Activated CD8-positive, alpha-beta memory T cell treated with anti-CD3 and anti-CD28 coated beads, Interleukin-2, amount 50 U/mL, for 1 hour (primary cell): ENCODE measurements around the gene CCDC87.
"Not testable (repeated sequence)": the region's sequence is repeated elsewhere in the genome, so short reads cannot be mapped to it uniquely, and the experiment has no call there.

Source experiments
- DNase-seq: peaks from one replicate; pipeline ENCODE4 v3.0.0-alpha.2; 2020; ENCODE audit errors: extremely low read depth

The CCDC87 gene

DNA sequence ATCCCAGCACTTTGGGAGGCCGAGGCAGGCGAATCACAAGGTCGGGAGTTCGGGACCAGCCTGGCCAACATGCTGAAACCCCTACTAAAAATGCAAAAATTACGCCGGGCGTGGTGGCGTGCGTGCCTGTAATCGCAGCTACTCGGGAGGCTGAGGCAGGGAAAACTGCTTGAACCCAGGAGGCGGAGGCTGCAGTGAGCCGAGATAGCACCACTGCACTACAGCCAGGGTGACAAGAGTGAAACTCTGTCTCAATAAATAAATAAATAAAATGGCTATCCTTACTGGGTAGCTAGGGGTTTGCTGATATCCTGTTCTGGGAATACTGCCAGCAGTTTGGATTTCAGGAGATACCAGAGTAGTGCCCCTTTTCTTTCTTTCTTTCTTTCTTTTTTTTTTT lies 21.2 kb upstream of the CCDC87 start:
- no peak for DNase-seq

DNA sequence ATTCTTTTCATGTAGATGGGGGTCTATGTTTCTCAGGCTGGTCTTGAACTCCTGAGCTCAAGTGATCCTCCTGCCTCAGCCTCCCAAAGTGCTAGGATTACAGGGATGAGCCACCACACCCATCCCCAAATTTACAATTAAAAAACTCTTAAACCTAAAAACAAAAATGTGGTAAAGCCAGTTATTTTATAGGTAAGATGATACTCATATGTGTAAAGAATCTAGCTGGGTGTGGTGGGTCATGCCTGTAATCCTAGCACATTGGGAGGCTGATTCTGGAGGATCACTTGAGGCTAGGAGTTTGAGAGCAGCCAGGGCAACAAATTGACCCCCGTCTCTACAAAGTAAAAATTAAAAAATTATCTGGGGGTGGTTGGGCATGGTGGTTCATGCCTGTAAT lies 19.6 kb upstream of the CCDC87 start:
- no peak for DNase-seq

DNA sequence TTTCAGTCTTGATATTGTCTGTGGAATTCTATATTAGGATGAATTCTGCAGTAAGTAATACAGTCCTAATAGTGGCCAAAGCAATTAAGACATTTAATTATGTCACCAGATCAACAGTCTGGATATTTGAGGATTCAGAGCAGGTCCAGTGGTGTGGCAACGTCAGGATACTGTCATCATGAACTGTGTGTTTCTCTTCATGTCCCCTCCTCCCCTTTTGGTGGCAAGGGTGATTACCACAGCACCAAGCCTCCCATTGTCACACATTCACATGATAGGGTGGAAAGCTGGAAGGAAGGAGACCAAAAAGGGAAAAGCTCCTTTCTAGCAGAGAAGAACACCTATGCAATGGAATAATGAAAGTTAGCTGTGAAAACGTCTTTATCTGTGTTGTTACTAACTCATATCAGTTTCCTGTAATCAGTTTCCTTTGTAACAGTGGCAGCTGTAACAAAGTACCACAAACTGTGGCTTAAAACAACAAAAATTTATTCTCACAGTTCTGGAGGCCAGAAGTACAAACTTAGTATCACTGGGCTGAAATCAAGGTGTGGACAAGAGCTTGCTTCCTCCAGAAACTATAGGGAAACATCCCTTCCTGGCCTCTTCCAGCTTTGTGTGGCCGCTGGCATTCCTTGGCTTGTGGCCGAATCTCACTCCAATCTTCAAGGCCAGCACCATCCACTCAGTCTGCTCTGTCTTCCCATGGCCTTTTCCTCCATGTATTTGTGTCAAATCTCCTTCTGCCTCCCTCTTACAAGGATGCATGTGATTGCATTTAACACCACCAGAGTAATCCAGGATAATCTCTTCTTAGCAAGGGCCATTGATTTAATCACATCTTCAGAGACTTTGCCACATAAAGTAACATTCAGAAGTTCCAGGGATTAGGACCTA lies 17.1 kb upstream of the CCDC87 start:
- no peak for DNase-seq

DNA sequence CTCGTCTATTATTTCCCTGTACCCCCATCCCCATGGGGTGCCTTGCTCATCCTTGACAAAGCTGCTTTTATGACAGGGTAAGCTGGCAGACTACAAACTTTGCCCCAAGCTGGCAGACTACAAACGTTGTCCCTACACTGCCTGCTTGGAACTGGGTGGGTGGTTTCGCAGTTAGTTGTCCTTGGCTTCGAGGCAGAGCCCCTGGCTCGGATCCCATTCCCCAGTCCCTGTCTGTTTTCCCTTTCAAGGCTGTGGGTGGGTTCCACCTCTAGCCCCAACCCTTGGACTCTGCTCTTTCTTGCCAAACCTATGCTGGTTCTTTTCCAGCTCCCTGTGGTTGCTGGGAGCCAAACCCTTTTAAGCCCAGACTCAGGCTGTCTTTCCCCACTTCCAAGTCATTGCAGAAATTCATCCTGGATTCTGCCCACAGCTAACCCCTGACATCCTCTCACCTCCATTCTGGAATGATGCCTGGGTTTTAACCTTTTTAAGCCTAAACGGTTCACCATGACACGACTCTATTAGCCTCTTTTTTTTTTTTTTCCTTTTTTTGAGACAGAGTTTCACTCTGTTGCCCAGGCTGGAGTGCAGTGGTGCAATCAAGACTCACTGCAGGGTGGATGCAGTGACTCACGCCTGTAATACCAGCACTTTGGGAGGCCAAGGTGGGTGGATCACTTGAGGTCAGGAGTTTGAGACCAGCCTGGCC lies 14.4 kb upstream of the CCDC87 start:
- DNase-seq = no peak

DNA sequence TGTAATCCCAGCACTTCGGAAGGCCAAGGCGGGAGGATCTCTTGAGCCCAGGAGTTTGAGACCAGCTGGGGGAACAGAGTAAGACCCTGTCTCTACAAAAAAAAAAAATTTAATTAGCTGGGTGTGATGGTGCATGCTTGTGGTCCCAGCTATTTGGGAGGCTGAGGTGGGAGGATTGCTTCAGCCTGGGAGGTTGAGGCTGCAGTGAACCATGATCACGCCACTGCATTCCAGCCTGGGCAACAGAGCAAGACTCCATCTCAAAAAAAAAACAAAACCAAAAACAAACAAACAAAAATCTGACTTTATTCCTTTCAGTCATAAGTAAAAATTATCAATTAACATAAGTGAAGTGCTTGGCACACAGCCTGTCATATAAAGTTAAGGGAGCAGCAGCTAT lies 13.7 kb upstream of the CCDC87 start:
- DNase-seq = not testable (repeated sequence)

DNA sequence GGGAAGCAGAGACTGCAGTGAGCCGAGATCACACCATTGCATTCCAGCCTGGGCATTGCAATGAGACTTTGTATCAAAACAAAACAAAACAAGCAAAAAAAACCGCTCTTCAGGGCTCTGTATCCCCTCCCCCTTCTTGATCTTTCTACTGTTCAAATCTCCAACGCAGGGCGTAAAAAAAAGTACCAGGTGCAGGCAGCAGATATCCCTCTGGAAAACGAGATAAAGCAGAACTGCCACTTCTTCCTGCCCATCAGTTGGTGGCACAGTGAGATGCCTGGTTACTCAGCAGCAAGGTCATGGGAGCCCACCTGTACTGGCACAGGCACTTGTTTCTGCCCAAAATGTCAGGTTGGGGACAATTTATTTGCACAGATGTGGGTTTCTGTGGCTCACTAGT lies 11.3 kb upstream of the CCDC87 start:
- no peak for DNase-seq

DNA sequence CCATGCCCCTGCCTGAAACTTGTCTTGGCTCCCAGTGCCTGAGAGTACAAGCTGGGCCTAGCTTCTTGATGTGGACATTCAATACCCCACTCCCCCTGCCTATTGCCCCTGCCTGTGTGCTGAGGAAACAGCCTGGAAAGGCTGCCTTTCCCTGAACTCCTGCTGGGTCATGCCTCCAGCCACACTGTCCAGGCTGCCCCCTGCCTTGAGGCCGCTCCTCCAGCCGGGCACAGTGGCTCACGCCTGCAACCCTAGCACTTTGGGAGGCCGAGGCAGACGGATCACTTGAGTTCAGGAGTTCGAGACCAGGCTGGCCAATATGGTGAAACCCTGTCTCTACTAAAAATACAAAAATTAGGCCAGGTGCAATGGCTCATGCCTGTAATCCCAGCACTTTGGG lies 10.2 kb upstream of the CCDC87 start:
- no peak for DNase-seq

DNA sequence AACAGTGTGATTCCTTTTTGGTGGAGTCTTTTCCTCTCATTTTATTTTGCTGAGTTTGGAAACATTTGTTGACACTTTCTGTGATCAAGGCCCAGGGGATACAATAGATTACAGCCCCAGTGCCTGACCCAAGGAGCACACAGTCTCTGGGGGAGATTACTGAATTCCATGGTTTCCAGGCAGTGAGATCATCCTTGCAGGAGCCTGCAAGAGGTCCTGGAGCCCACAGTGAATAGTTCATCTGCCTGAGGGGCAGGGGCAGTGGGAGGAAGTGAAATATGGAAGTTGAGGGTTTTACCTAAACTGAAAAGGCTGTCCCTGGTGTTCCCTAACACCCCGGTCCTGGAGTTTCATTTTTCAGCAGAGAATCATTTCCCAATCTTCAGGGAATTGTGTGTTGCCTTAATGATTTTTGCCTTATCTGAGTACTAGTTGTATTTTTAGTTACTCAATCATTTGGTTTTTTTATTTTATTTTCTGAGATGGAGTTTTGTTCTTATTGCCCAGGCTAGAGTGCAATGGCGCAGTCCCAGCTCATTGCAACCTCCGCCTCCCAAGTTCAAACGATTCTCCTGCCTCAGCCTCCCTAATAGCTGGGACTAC lies 7.9 kb upstream of the CCDC87 start:
- no peak for DNase-seq

DNA sequence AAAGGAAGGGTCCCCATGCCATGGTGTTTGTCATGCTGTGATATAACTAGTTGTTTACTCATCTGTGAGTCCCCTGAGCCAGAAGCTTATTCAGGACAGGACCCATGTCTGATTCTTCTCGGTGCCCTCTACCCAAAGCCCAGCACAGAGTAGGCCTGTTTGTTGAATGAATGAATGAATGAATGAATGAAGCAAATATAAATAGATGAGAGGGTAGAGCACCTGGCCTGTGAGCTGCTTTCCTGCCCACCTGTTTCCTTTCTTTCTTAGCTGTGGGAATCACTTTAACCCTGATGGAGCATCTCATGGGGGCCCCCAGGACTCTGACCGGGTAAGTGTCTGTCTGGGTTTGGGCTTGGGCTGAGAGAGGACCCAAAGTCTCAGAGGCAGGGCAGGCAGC lies 7.4 kb upstream of the CCDC87 start:
- no peak for DNase-seq

DNA sequence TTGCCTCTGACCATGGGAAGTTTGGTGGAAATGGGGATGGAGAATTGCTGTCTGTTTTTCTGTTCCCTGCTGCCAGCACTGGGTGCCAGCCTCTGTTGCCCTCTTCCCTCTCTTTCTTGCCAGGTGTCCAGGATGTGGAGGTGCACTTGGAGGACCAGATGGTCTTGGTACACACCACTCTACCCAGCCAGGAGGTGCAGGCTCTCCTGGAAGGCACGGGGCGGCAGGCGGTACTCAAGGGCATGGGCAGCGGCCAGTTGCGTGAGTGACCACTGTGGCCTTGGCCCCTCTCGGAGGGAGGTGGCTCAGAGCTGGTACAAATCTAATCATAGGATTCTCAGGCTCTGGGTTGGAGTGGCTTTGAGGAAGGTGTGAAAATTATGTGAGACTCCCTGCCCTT lies 6.1 kb upstream of the CCDC87 start:
- no peak for DNase-seq

DNA sequence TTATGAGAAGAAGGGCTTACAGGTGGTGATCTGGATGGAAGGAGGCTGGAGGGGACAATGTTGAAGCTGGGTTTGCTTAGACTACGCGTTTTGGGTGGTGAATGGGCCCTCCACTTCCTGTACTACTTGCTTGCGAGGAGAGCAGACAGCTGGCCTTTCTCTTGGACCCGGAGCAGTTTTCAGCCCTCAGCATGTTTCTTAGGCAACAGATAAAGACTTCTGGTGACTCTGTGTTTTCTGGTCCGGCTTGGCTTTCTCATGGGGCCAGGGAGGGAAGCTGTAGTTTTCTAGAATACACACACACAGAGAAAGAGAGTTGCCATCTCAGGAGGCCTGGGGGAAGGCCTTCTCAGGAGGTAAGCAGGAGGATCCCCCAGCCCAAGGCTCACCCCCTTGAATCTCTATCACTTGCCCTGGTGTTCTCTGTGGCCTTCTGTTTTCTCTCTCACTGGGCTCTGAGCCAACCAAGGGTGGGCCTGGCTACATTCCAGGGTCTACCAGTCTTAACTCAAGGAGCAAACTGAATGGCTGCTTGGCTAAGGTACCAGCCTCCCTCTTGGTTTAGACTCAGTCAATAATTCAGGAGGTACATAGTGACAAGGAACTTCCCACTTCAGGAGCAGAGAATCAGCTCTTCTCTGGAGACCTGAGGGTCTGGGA lies 2.5 kb upstream of the CCDC87 start:
- no peak for DNase-seq

DNA sequence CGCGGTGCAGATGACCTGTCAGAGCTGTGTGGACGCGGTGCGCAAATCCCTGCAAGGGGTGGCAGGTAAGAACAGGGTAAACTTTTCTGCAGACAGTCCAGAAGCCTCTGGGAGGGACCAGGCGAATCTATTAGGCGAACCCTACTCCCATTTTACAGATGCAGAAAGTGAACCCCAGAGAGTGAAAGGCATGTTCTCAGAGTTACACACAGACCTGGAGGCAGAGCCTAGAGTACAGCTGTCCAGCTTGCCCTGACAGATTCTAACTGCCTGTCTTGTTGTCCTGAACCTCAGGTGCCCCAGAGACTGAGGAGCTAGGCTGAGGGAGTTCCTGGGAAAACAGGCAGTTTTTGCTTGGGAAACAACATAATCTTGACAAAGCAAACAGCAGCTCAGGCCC lies 787 bp upstream of the CCDC87 start:
- DNase-seq = no peak

DNA sequence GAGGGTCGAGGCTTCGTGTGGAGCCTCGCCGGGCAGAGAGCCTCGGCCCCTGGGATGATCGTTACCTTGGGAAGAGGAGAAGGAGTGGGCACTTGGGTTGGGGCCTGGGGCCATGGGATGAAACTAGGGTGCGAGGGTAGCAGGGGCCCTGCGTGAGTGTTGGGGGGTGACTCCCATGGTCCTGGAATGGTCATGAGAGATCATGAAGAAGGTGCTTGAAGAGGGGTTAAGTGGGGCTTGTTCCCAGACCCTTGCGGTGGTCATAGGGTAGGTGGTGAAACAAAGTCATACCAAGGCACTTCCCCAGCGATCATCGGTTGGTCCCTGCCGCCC lies 406 bp upstream of the CCDC87 start:
- no peak for DNase-seq

DNA sequence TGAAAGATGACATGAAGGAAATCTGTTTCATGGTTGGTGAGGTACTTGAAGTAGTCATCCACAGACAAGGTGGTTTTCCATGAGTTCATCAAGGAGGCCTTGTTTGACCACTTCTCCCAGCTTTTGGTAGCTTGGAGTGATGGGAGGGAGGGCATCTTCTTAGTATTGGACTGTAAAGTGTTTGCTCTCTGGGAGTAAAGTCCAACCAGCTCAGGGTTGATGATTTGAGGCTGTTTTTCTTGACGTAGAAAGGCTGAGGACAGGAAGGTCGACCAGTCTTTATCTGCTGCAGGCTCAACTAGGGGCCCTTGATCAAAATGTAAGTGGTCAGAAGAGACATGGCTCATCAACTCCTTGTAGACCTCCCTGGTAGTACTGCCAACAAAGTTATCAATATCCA lies 1.7 kb downstream of the CCDC87 start:
- DNase-seq = no peak

DNA sequence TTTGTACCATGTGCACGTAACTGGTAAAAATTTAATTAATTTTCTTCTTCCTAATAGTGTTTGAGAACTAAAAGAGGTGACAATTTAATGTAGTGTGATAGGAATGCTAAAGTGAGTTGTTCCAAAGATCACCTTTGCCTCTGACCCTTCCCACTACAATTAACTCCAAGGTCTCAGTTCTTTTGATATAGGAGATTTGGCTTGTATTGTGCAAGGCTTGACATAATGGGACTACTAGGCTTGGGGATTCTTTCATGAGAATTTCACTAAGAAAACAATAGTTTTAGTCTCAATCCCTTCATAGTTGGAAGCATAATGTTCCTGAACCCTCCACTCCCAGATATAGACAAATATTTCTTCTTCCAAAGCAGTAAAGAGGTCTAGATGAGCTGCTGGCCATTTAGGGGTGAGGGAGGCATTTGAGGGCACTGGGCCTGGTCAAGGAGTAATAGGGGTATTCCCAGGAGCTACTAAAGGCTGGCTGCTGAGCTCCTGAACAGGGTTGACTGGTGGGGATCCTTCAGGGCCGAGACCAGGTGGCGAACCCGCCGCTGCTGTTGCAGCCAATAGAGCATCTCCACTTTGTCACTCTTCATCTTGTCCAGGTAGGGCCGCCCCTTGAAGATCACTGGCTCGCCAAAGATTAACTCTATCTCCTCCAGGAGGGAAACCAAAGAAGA lies 2.7 kb downstream of the CCDC87 start:
- no peak for DNase-seq

DNA sequence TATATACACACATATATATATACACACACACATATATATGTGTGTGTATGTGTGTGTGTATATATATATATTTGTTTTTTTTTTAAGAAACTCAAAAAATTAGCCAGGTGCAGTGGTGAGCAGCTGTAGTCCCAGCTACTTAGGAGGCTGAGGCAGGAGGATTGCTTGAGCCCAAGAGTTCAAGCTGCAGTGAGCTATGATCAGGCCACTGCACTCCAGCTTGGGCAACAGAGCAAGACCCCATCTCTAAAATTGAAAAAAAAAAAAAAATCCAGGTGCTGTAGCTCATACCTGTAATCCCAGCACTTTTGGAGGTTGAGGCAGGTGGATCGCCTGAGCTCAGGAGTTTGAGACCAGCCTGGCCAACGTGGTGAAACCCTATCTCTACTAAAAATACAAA lies 3.5 kb downstream of the CCDC87 start:
- DNase-seq = not testable (repeated sequence)

DNA sequence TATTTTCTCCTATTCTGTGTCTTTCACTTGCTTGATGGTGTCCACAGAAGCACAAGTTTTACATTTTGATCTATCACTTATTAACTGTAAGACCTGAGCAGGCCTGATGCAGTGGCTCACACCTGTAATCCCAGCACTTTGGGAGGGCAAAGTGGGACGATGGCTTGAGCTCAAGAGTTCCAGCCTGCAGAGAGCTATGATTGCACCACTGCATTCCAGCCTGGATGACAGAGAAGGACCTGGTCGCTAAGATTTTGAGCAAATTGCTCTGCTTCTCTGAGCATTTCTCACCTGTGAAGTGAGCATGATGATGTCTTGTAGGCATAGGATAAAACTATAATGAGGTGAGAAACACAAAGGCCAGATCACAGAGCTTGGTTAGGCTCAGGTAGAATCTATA lies 6.7 kb downstream of the CCDC87 start:
- no peak for DNase-seq

DNA sequence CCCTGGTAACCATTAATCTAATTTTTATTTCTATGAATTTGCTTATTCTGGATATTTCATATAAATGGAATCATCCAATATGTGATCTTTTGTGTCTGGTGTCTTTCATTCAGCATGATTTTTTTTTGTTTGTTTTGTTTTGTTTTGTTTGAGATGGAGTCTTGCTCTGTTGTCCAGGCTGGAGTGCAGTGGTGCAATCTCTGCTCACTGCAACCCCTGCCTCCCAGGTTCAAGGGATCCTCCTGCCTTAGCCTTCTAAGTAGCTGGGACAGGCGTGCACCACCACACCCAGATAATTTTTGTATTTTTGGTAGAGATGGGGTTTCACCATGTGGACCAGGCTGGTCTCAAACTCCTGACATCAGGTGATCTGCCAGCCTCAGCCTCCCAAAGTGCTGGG lies 7.4 kb downstream of the CCDC87 start:
- DNase-seq = not testable (repeated sequence)

DNA sequence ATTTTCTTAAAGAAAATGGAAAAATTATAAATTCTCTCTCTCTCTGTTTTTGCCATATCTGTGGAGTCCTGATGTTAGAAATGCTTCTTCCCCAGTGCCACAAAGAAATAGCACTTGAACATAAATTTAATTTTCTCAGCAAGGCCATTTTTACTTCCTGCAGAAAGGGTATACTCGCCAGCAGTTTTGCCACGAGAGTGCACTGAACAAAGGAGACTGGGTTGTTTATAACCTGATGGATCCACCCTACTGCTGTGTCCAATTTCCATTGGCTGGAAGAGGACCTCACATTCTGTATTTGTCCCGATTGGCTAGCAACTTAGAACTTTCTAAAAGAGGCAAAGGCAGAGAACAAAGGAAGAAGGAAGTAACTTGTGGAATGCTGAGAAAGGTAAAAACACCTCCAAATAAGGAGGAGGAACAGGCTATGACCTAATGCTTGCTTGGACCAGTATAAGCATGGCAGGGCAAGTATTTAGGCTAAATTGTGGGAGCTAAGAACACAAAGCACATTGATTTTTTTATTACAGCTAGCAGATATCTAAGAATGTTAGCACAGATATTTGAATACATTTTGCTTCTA lies 10.2 kb downstream of the CCDC87 start:
- DNase-seq = not testable (repeated sequence)

DNA sequence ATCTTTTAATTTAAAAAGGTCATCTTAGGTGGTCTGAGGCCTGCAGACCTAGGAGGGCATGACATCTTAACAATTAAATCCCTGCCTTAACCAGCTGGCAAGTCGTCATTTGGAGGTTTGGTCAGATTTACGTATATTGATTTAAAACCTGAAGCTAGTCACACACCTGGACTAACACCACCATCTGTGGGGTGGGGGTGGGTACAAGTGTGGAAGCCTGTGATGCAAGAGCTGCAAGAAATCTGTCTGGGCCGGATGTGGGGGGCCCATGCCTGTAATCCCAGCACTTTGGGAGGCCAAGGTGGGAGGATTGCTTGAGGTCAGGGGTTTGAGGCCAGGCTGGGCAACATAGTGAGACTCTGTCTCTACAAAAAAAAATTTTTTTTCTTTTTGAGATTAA lies 11.6 kb downstream of the CCDC87 start:
- no peak for DNase-seq

DNA sequence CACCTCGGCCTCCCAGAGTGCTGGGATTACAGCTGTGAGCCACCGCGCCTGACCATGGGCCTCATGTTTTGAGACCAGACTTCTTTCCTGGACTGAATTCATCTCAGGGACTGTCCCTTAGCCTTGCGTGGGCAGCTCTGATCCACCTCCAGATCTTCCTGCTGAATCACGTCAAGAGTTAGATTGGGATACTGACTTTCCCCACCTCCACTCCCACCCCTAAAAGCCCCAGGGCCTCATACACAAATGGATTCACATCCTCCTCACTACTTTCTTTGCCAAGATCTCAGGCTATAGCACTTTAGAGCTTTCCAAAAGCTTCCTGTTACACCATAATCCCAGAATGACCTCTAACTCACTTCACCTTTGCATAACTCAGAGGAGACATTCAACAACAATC lies 12.1 kb downstream of the CCDC87 start:
- DNase-seq = no peak
